IMR-90 (cell line): ENCODE measurements around the gene NMNAT1. TPM values are rescaled to one million over a fixed set of nuclear protein-coding genes. Genes with fewer than 3 reads are reported as not detected.

Source experiments
- ATAC-seq: fragments of 200-7000 bp; cut with Tn5 transposase; 2 replicates; pipeline ENCODE4 v1.9.1; 2020; ENCODE audit warnings: low read depth, mild to moderate bottlenecking, moderate library complexity
- BruUV-seq: library from RNA; stranded (reverse); fragments of 400-500 nt; replicated peaks from 2 replicates; lab custom pipeline; 2021; lab: Mats Ljungman, UMichigan
- CTCF ChIA-PET: fragments of 300-600 bp; formaldehyde crosslinking; extraction: SDS; loops from one replicate; lab custom pipeline; 2021; ENCODE audit warnings: antibody characterized with exemption; lab: Yijun Ruan, JAX
- POLR2A ChIA-PET: fragments of 300-600 bp; sonication (Branson Sonifier 250); formaldehyde crosslinking; loops from one replicate; lab custom pipeline; 2022; ENCODE audit warnings: antibody characterized with exemption; ENCODE audit not compliant: unreplicated experiment; lab: Charles Lee
- DNase-seq: peaks from one replicate; pipeline ENCODE4 v3.0.0; 2013
- H2AFZ ChIP-seq: replicated peaks from 2 replicates; pipeline ENCODE3; 2013; ENCODE audit warnings: low read length, mild to moderate bottlenecking; ENCODE audit not compliant: poor library complexity
- H2AK5ac ChIP-seq: 2 replicates; pipeline ENCODE4 v1.6.1; 2013; ENCODE audit warnings: low read depth, low read length, inconsistent platforms
- H2AK9ac ChIP-seq: replicated peaks from 2 replicates; pipeline ENCODE3; 2013; ENCODE audit warnings: mild to moderate bottlenecking, low read depth, low read length, moderate library complexity; ENCODE audit not compliant: poor library complexity
- H2BK120ac ChIP-seq: 2 replicates; pipeline ENCODE4 v1.6.1; 2013; ENCODE audit warnings: low read depth, low read length, inconsistent platforms
- H2BK15ac ChIP-seq: 3 replicates; pipeline ENCODE4 v1.6.1; 2013; ENCODE audit warnings: low read depth, low read length, inconsistent platforms
- H2BK20ac ChIP-seq: 2 replicates; pipeline ENCODE4 v1.6.1; 2013; ENCODE audit warnings: low read depth, mild to moderate bottlenecking, inconsistent platforms, low read length, moderate library complexity
- H2BK5ac ChIP-seq: 2 replicates; pipeline ENCODE4 v1.6.1; 2013; ENCODE audit warnings: mild to moderate bottlenecking, low read depth, low read length, inconsistent platforms; ENCODE audit not compliant: poor library complexity, severe bottlenecking
- H3K14ac ChIP-seq: replicated peaks from 2 replicates; pipeline ENCODE4 v1.6.1; 2013; ENCODE audit warnings: low read depth, low read length, inconsistent platforms
- H3K18ac ChIP-seq: 2 replicates; pipeline ENCODE4 v1.6.1; 2013; ENCODE audit warnings: low read depth, low read length, control low read depth
- H3K23ac ChIP-seq: 2 replicates; pipeline ENCODE4 v1.6.1; 2013; ENCODE audit warnings: low read depth, low read length, inconsistent platforms
- H3K27ac ChIP-seq: 2 replicates; pipeline ENCODE4 v1.5.1; 2013; ENCODE audit warnings: mild to moderate bottlenecking, control low read depth, low read length; ENCODE audit not compliant: insufficient read depth
- H3K27me3 ChIP-seq: 2 replicates; pipeline ENCODE4 v1.6.1; 2013; ENCODE audit warnings: low read length; ENCODE audit not compliant: control insufficient read depth, insufficient read depth
- H3K36me3 ChIP-seq: 2 replicates; pipeline ENCODE4 v1.6.1; 2013; ENCODE audit warnings: low read length, mixed read lengths; ENCODE audit not compliant: control insufficient read depth, insufficient read depth
- H3K4ac ChIP-seq: 2 replicates; pipeline ENCODE4 v1.6.1; 2013; ENCODE audit warnings: low read depth, low read length, inconsistent platforms
- H3K4me1 ChIP-seq: 2 replicates; pipeline ENCODE4 v1.6.1; 2013; ENCODE audit warnings: low read length, mixed read lengths; ENCODE audit not compliant: control insufficient read depth, insufficient read depth
- H3K4me2 ChIP-seq: 2 replicates; pipeline ENCODE4 v1.6.1; 2013; ENCODE audit warnings: low read depth, mild to moderate bottlenecking, control low read depth, low read length, moderate library complexity
- H3K4me3 ChIP-seq: 2 replicates; pipeline ENCODE4 v1.5.1; 2013; ENCODE audit warnings: low read depth, mild to moderate bottlenecking, control low read depth, low read length, moderate library complexity; ENCODE audit not compliant: insufficient read depth
- H3K56ac ChIP-seq: 2 replicates; pipeline ENCODE4 v1.6.1; 2013; ENCODE audit warnings: low read length, inconsistent platforms; ENCODE audit not compliant: insufficient read depth; ENCODE audit errors: extremely low read depth
- H3K79me1 ChIP-seq, 2 experiments: 2 replicates each; pipeline ENCODE4 v1.6.1; 2013; ENCODE audit warnings: low read length in 2 of 2, inconsistent platforms in 1 of 2, low read depth in 1 of 2
- H3K9ac ChIP-seq: 2 replicates; pipeline ENCODE4 v1.6.1; 2013; ENCODE audit warnings: low read depth, low read length, control low read depth
- H3K9me1 ChIP-seq: 2 replicates; pipeline ENCODE4 v1.6.1; 2013; ENCODE audit warnings: low read length, inconsistent platforms; ENCODE audit not compliant: insufficient read depth
- H3K9me3 ChIP-seq: 2 replicates; pipeline ENCODE4 v1.6.1; 2013; ENCODE audit warnings: low read length; ENCODE audit not compliant: control insufficient read depth, insufficient read depth
- H4K20me1 ChIP-seq: 2 replicates; pipeline ENCODE4 v1.6.1; 2013; ENCODE audit warnings: low read length, inconsistent platforms; ENCODE audit not compliant: insufficient read depth
- H4K5ac ChIP-seq: 2 replicates; pipeline ENCODE4 v1.6.1; 2013; ENCODE audit warnings: mild to moderate bottlenecking, low read depth, low read length, control low read depth
- H4K8ac ChIP-seq, 2 experiments: 2 replicates each; pipeline ENCODE4 v1.6.1; 2013; ENCODE audit warnings: low read depth in 2 of 2, low read length in 2 of 2, control low read depth in 1 of 2, inconsistent platforms in 1 of 2
- H4K91ac ChIP-seq: 2 replicates; pipeline ENCODE4 v1.6.1; 2013; ENCODE audit warnings: low read depth, low read length, inconsistent platforms; ENCODE audit not compliant: insufficient read depth
- BHLHE40 ChIP-seq: fragments of 150-350 bp; IDR thresholded peaks from 2 replicates; pipeline ENCODE4 v1.6.1; 2016; ENCODE audit warnings: mild to moderate bottlenecking, low read depth, low read length
- CEBPB ChIP-seq: IDR thresholded peaks from 2 replicates; pipeline ENCODE4 v1.6.1; 2012; ENCODE audit warnings: low read depth, low read length, improper control_type of control experiment
- CHD1 ChIP-seq: IDR thresholded peaks from 2 replicates; pipeline ENCODE4 v1.6.1; 2012; ENCODE audit warnings: low read depth, low read length, improper control_type of control experiment
- CTCF ChIP-seq: conservative IDR thresholded peaks from 2 replicates; pipeline ENCODE4 v1.5.1; 2012; ENCODE audit warnings: mild to moderate bottlenecking, low read depth, low read length, improper control_type of control experiment
- FOS ChIP-seq: fragments of 150-350 bp; IDR thresholded peaks from 2 replicates; pipeline ENCODE4 v1.6.1; 2016; ENCODE audit warnings: low read depth, low read length
- MAFK ChIP-seq: IDR thresholded peaks from 2 replicates; pipeline ENCODE4 v1.6.1; 2012; ENCODE audit warnings: low read depth, low read length, improper control_type of control experiment
- MAZ ChIP-seq: IDR thresholded peaks from 2 replicates; pipeline ENCODE4 v1.6.1; 2012; ENCODE audit warnings: low read depth, mild to moderate bottlenecking, low read length, improper control_type of control experiment, moderate library complexity, borderline replicate concordance
- MXI1 ChIP-seq: IDR thresholded peaks from 2 replicates; pipeline ENCODE4 v1.6.1; 2012; ENCODE audit warnings: low read depth, mild to moderate bottlenecking, low read length, moderate library complexity, borderline replicate concordance
- NFE2L2 ChIP-seq: fragments of 150-350 bp; IDR thresholded peaks from 2 replicates; pipeline ENCODE4 v1.6.1; 2016; ENCODE audit warnings: low read depth, mild to moderate bottlenecking, low read length
- POLR2A ChIP-seq: IDR thresholded peaks from 2 replicates; pipeline ENCODE4 v1.6.1; 2012; ENCODE audit warnings: mild to moderate bottlenecking, low read depth, low read length
- RAD21 ChIP-seq: IDR thresholded peaks from 2 replicates; pipeline ENCODE4 v1.6.1; 2012; ENCODE audit warnings: low read length, improper control_type of control experiment
- RCOR1 ChIP-seq: IDR thresholded peaks from 2 replicates; pipeline ENCODE4 v1.6.1; 2012; ENCODE audit warnings: mild to moderate bottlenecking, low read length, improper control_type of control experiment; ENCODE audit not compliant: insufficient replicate concordance
- RFX5 ChIP-seq: IDR thresholded peaks from 2 replicates; pipeline ENCODE4 v1.8.0; 2012; ENCODE audit warnings: low read depth, mild to moderate bottlenecking, low read length, moderate library complexity
- SMC3 ChIP-seq: fragments of 150-350 bp; IDR thresholded peaks from 2 replicates; pipeline ENCODE4 v1.6.1; 2016; ENCODE audit warnings: low read depth, mild to moderate bottlenecking, antibody characterized with exemption, low read length, moderate library complexity
- WGBS, 2 experiments: methylation state at CpG; one replicate each; pipeline versions ENCODE4 v1.1.5 to v1.1.7; 2013; ENCODE audit warnings: missing lambda C conversion rate in 2 of 2; ENCODE audit not compliant: insufficient read length in 1 of 2; ENCODE audit errors: extremely low coverage in 2 of 2; 5-methylcytosine and 5-hydroxymethylcytosine counted together
- dilution Hi-C: fragments of 300-500 bp; cut with HindIII; formaldehyde crosslinking; loops from one replicate; pipeline ENCODE4 v1.14.3; 2018; ENCODE audit warnings: low sequenced_read_pairs; ENCODE audit not compliant: unreplicated experiment
- in situ Hi-C: fragments of 300-500 bp; cut with MboI; formaldehyde crosslinking; loops from 3 replicates; pipeline ENCODE4 v1.14.3; 2019; ENCODE audit warnings: low sequenced_read_pairs, inconsistent platforms, mixed read lengths
- intact Hi-C: fragments of 100-400 bp; cut with micrococcal nuclease; formaldehyde crosslinking; loops from 2 replicates; pipeline ENCODE4 v1.10.0; 2022
- polyA plus RNA-seq, 3 experiments: library from polyadenylated mRNA; depleted of rRNA; stranded (reverse); fragments of >200 nt; gene quantifications; 2 replicates each; pipeline ENCODE4 v1.2.3, GENCODE V29; 2012; ENCODE audit warnings: low replicate concordance in 1 of 3
- total RNA-seq: library from RNA; depleted of rRNA; stranded (reverse); fragments of >200 nt; gene quantifications from 2 replicates; pipeline ENCODE4 v1.2.3, GENCODE V29; 2012
- TF ChIP-seq, protein P1 (sequence below): fragments of 150-350 bp; IDR thresholded peaks from 2 replicates; pipeline ENCODE4 v1.6.1; 2016; ENCODE audit warnings: low read depth, mild to moderate bottlenecking, low read length, moderate library complexity, borderline replicate concordance
- TF ChIP-seq, protein P2 (sequence below): fragments of 150-350 bp; IDR thresholded peaks from 2 replicates; pipeline ENCODE4 v1.6.1; 2017; ENCODE audit warnings: mild to moderate bottlenecking, antibody characterized with exemption, low read length, low read depth

Gene NMNAT1
- total and polyA plus RNA-seq, 2 of the 4 experiments (the other 2 are of a cell fraction): 9.1 to 11.7 TPM

GRCh38 chr1:10014016-10014415 is 70.7 kb downstream of the NMNAT1 start:
- intact Hi-C loops: no loop called here
- Histone ChIP-seq H3K9me1 (peaks cover 4% of the 10 kb centered on the region; the same call in 1 of the 2 replicates), H3K4me2 (no peak overlapping the region), H2AK5ac (no peak overlapping the region), H2BK5ac (no peak overlapping the region), H4K8ac (peak overlapping the region in 1 of 2 experiments; percentile 0; a peak in 1 of 4 replicates), H3K27me3 (no peaks in the 10 kb centered on the region), H3K79me1 (no peaks in the 10 kb centered on the region), H3K4me1 (0 out of 2 replicates have a peak, but pooled peaks cover 2% of the 10 kb centered on the region), H3K36me3 (no peaks in the 10 kb centered on the region), H2BK120ac (no peak overlapping the region), H2BK15ac (no peak overlapping the region), H3K4me3 (no peak overlapping the region), H3K56ac (no peak overlapping the region), H4K91ac (no peak overlapping the region), H2AFZ (peak overlapping the region; percentile 71), H3K9ac (no peak overlapping the region), H2BK20ac (no peak overlapping the region), H3K14ac (0 out of 2 replicates have a peak overlapping the region, but pooled peaks have one; percentile 14), H4K20me1 (no peaks in the 10 kb centered on the region), H3K4ac (no peak overlapping the region), H4K5ac (no peak overlapping the region), H3K9me3 (no peaks in the 10 kb centered on the region), H3K23ac (no peak overlapping the region), H3K27ac (no peak overlapping the region), H2AK9ac (no peak overlapping the region), H3K18ac (no peak overlapping the region)
- POLR2A ChIA-PET: interaction anchor here (0.5 kb wide), 1 partner anchor 21 kb away, joined by 3 read pairs; no protein-coding TSS in a partner anchor
- in situ Hi-C loops: no loop called here
- WGBS, 2 experiments: no CpG with 5 or more reads among the region's 5 CpGs
- TF ChIP-seq RAD21 (no peak), RCOR1 (no peak), MAZ (no peak), CHD1 (no peak), RFX5 (no peak), MXI1 (no peak), FOS (no peak), SMC3 (no peak), POLR2A (no peak), NFE2L2 (no peak), CTCF (no peak), BHLHE40 (no peak), CEBPB (no peak), MAFK (no peak)
- TF ChIP-seq, protein P1, sequence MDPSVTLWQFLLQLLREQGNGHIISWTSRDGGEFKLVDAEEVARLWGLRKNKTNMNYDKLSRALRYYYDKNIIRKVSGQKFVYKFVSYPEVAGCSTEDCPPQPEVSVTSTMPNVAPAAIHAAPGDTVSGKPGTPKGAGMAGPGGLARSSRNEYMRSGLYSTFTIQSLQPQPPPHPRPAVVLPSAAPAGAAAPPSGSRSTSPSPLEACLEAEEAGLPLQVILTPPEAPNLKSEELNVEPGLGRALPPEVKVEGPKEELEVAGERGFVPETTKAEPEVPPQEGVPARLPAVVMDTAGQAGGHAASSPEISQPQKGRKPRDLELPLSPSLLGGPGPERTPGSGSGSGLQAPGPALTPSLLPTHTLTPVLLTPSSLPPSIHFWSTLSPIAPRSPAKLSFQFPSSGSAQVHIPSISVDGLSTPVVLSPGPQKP: no peak
- TF ChIP-seq, protein P2, sequence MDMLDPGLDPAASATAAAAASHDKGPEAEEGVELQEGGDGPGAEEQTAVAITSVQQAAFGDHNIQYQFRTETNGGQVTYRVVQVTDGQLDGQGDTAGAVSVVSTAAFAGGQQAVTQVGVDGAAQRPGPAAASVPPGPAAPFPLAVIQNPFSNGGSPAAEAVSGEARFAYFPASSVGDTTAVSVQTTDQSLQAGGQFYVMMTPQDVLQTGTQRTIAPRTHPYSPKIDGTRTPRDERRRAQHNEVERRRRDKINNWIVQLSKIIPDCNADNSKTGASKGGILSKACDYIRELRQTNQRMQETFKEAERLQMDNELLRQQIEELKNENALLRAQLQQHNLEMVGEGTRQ: no peak
- dilution Hi-C loops: no loop called here
- BruUV-seq: no TSS peak
- CTCF ChIA-PET: no interaction called here
- DNase-seq (peak; percentile 20), ATAC-seq (no peak)
